Stimulated activated naive CD8-positive, alpha-beta T cell treated with anti-CD3 and anti-CD28 coated beads, Interleukin-15, amount 100 ng/mL, for 72 hours (primary cell): Measurements from ENCODE around the gene CLN6.
"Not testable (repeated sequence)": the region's sequence is repeated elsewhere in the genome, so short reads cannot be mapped to it uniquely, and the experiment has no call there.

Source experiments
- ATAC-seq: fragments of 150-1000 bp; cut with Tn5 transposase; 2 replicates; pipeline ENCODE4 v1.10.0; 2021; ENCODE audit warnings: mild to moderate bottlenecking, moderate library complexity
- DNase-seq, 2 donors: peaks; one replicate each; pipeline ENCODE4 v3.0.0; 2021 to 2022
- H3K27ac Mint-ChIP-seq, 2 donors: one replicate each; pipeline ENCODE4 v1.8.0; 2022; ENCODE audit warnings: mild to moderate bottlenecking in 2 of 2, mixed read lengths in 2 of 2, moderate library complexity in 2 of 2
- H3K27me3 Mint-ChIP-seq: one replicate; pipeline ENCODE4 v1.8.0; 2022; ENCODE audit warnings: mixed read lengths
- H3K4me1 Mint-ChIP-seq: one replicate; pipeline ENCODE4 v1.8.0; 2022; ENCODE audit warnings: mild to moderate bottlenecking, mixed read lengths
- H3K4me3 Mint-ChIP-seq, 2 donors: one replicate each; pipeline ENCODE4 v1.8.0; 2022; ENCODE audit warnings: mild to moderate bottlenecking in 2 of 2, mixed read lengths in 2 of 2, moderate library complexity in 1 of 2
- H3K9me3 Mint-ChIP-seq, 2 donors: one replicate each; pipeline ENCODE4 v1.8.0; 2022; ENCODE audit warnings: mixed read lengths in 2 of 2

CLN6 gene

GRCh38 chr15:68218847-68219798 is 10.4 kb downstream of the CLN6 start:
- no peak for ATAC-seq
- H3K4me3 Mint-ChIP-seq = no peak overlapping the region
- no peak overlapping the region for H3K27ac Mint-ChIP-seq

GRCh38 chr15:68218331-68218730 is 11.2 kb downstream of the CLN6 start:
- H3K27me3 Mint-ChIP-seq = no peaks in the 10 kb centered on the region
- DNase-seq (no peak), ATAC-seq (no peak)
- peaks cover 5% of the 10 kb centered on the region for H3K4me1 Mint-ChIP-seq
- H3K9me3 Mint-ChIP-seq = no peaks in the 10 kb centered on the region
- H3K4me3 Mint-ChIP-seq = no peak overlapping the region
- no peak overlapping the region for H3K27ac Mint-ChIP-seq

More at GRCh38 chr15:68218847-68219798, 10.4 kb downstream of the CLN6 start:
- H3K27me3 Mint-ChIP-seq = no peaks in the 10 kb centered on the region
- DNase-seq = no peak
- peaks cover under 1% of the 10 kb centered on the region for H3K4me1 Mint-ChIP-seq
- H3K9me3 Mint-ChIP-seq = no peaks in the 10 kb centered on the region

GRCh38 chr15:68217341-68217740 is 12.2 kb downstream of the CLN6 start:
- DNase-seq = no peak
- H3K27ac Mint-ChIP-seq = no peak overlapping the region
- ATAC-seq = no peak
- no peaks in the 10 kb centered on the region for H3K9me3 Mint-ChIP-seq
- no peaks in the 10 kb centered on the region for H3K27me3 Mint-ChIP-seq
- no peak overlapping the region for H3K4me3 Mint-ChIP-seq
- peaks cover 5% of the 10 kb centered on the region for H3K4me1 Mint-ChIP-seq

GRCh38 chr15:68214838-68215254 is 14.7 kb downstream of the CLN6 start:
- no peaks in the 10 kb centered on the region for H3K9me3 Mint-ChIP-seq
- H3K27me3 Mint-ChIP-seq = no peaks in the 10 kb centered on the region
- no peak overlapping the region for H3K4me3 Mint-ChIP-seq
- no peak for DNase-seq
- ATAC-seq = no peak
- H3K27ac Mint-ChIP-seq = no peak overlapping the region
- peaks cover 28% of the 10 kb centered on the region for H3K4me1 Mint-ChIP-seq

GRCh38 chr15:68213991-68214837 is 15.3 kb downstream of the CLN6 start:
- Mint-ChIP-seq H3K9me3 (no peaks in the 10 kb centered on the region), H3K4me1 (peaks cover 35% of the 10 kb centered on the region), H3K4me3 (no peak overlapping the region), H3K27me3 (no peaks in the 10 kb centered on the region), H3K27ac (no peak overlapping the region)
- no peak for DNase-seq
- ATAC-seq = no peak

GRCh38 chr15:68213491-68213845 is 16.1 kb downstream of the CLN6 start:
- not testable (repeated sequence) for H3K4me3 Mint-ChIP-seq, ATAC-seq, H3K27ac Mint-ChIP-seq, H3K9me3 Mint-ChIP-seq, H3K27me3 Mint-ChIP-seq, DNase-seq
- peaks cover 42% of the 10 kb centered on the region for H3K4me1 Mint-ChIP-seq

GRCh38 chr15:68211656-68212320 is 17.7 kb downstream of the CLN6 start:
- H3K27ac Mint-ChIP-seq = no peak overlapping the region
- no peaks in the 10 kb centered on the region for H3K27me3 Mint-ChIP-seq
- H3K4me3 Mint-ChIP-seq = no peak overlapping the region
- no peak for DNase-seq
- peaks cover 49% of the 10 kb centered on the region for H3K4me1 Mint-ChIP-seq
- no peaks in the 10 kb centered on the region for H3K9me3 Mint-ChIP-seq
- ATAC-seq = no peak

GRCh38 chr15:68210821-68211655 is 18.5 kb downstream of the CLN6 start:
- peaks cover 55% of the 10 kb centered on the region for H3K4me1 Mint-ChIP-seq
- DNase-seq = peak; percentile 59 to 60
- no peak overlapping the region for H3K4me3 Mint-ChIP-seq
- H3K9me3 Mint-ChIP-seq = no peaks in the 10 kb centered on the region
- ATAC-seq = peak; percentile 62
- H3K27me3 Mint-ChIP-seq = no peaks in the 10 kb centered on the region
- H3K27ac Mint-ChIP-seq = peak overlapping the region in 1 of 2 donors; percentile 87

- Mint-ChIP-seq H3K4me3 (no peak overlapping the region), H3K27ac (peak overlapping the region; percentile 84), H3K4me1 (peaks cover 56% of the 10 kb centered on the region), H3K9me3 (no peaks in the 10 kb centered on the region), H3K27me3 (no peaks in the 10 kb centered on the region)
- DNase-seq (no peak), ATAC-seq (peak; percentile 4)
These were observed 19.1 kb downstream of the CLN6 start for GRCh38 chr15:68210409-68210756.

- H3K4me1 Mint-ChIP-seq = peaks cover 56% of the 10 kb centered on the region
- H3K27me3 Mint-ChIP-seq = no peaks in the 10 kb centered on the region
- peak overlapping the region; percentile 84 for H3K27ac Mint-ChIP-seq
- no peaks in the 10 kb centered on the region for H3K9me3 Mint-ChIP-seq
- peak in 1 of 2 donors; percentile 40 for DNase-seq
- ATAC-seq = peak; percentile 74
- H3K4me3 Mint-ChIP-seq = peak overlapping the region in 1 of 2 donors; percentile 50
These were observed 19.7 kb downstream of the CLN6 start for GRCh38 chr15:68209735-68210408.

GRCh38 chr15:68209272-68209671 is 20.3 kb downstream of the CLN6 start:
- no peaks in the 10 kb centered on the region for H3K9me3 Mint-ChIP-seq
- DNase-seq (no peak), ATAC-seq (no peak)
- H3K27ac Mint-ChIP-seq = peak overlapping the region in 1 of 2 donors; percentile 84
- H3K27me3 Mint-ChIP-seq = no peaks in the 10 kb centered on the region
- H3K4me1 Mint-ChIP-seq = peaks cover 56% of the 10 kb centered on the region
- peak overlapping the region in 1 of 2 donors; percentile 61 for H3K4me3 Mint-ChIP-seq

- peak overlapping the region in 1 of 2 donors; percentile 61 for H3K4me3 Mint-ChIP-seq
- ATAC-seq (no peak), DNase-seq (no peak)
- H3K27me3 Mint-ChIP-seq = no peaks in the 10 kb centered on the region
- H3K4me1 Mint-ChIP-seq = peaks cover 51% of the 10 kb centered on the region
- H3K27ac Mint-ChIP-seq = peak overlapping the region; percentile 72 to 94
- no peaks in the 10 kb centered on the region for H3K9me3 Mint-ChIP-seq
These were observed 20.8 kb downstream of the CLN6 start for GRCh38 chr15:68208636-68209240.

- H3K27ac Mint-ChIP-seq = peak overlapping the region in 1 of 2 donors; percentile 60
- H3K4me3 Mint-ChIP-seq = no peak overlapping the region
- no peak for ATAC-seq
- DNase-seq = no peak
- peaks cover 51% of the 10 kb centered on the region for H3K4me1 Mint-ChIP-seq
- no peaks in the 10 kb centered on the region for H3K27me3 Mint-ChIP-seq
- H3K9me3 Mint-ChIP-seq = no peaks in the 10 kb centered on the region
These were observed 21.4 kb downstream of the CLN6 start for GRCh38 chr15:68208136-68208535.
